Small intestine (tissue), 7 donors: Measurements from ENCODE around the gene ZNF138. TPM values are rescaled to one million over a fixed set of nuclear protein-coding genes. Genes with fewer than 3 reads are reported as not detected.

Source experiments
- DNase-seq, 2 donors: peaks; one replicate each; pipeline versions ENCODE4 v3.0.0 to v3.0.0-alpha.2; 2013
- FAIRE-seq: peaks from 2 replicates; lab custom pipeline; 2012; peaks lifted over from hg19 to GRCh38; lab: Jason Lieb, UNC
- H3K27ac ChIP-seq, 3 donors: one replicate each; pipeline ENCODE4 v1.5.1; 2013; ENCODE audit warnings: low read length in 2 of 3, mild to moderate bottlenecking in 2 of 3, control low read depth in 1 of 3, inconsistent platforms in 1 of 3, low read depth in 1 of 3, moderate library complexity in 1 of 3
- H3K27me3 ChIP-seq, 3 donors: one replicate each; pipeline ENCODE4 v1.6.1; 2013; ENCODE audit warnings: low read length in 3 of 3, inconsistent platforms in 1 of 3; ENCODE audit not compliant: control insufficient read depth in 3 of 3, insufficient read depth in 3 of 3
- H3K36me3 ChIP-seq, 3 donors: one replicate each; pipeline ENCODE4 v1.6.1; 2013; ENCODE audit warnings: low read length in 3 of 3, inconsistent platforms in 1 of 3, low read depth in 1 of 3, mild to moderate bottlenecking in 1 of 3, moderate library complexity in 1 of 3; ENCODE audit not compliant: control insufficient read depth in 3 of 3, insufficient read depth in 2 of 3
- H3K4me1 ChIP-seq, 3 donors: one replicate each; pipeline ENCODE4 v1.6.1; 2013; ENCODE audit warnings: low read length in 2 of 3, inconsistent platforms in 1 of 3, low read depth in 1 of 3, mild to moderate bottlenecking in 1 of 3, moderate library complexity in 1 of 3; ENCODE audit not compliant: control insufficient read depth in 3 of 3, insufficient read depth in 2 of 3
- H3K4me3 ChIP-seq, 3 donors: one replicate each; pipeline ENCODE4 v1.5.1; 2013; ENCODE audit warnings: low read length in 3 of 3, control low read depth in 1 of 3, inconsistent platforms in 1 of 3, low read depth in 1 of 3, mild to moderate bottlenecking in 1 of 3, moderate library complexity in 1 of 3
- H3K9me3 ChIP-seq, 2 donors: one replicate each; pipeline ENCODE4 v1.6.1; 2013; ENCODE audit warnings: low read depth in 1 of 2, low read length in 1 of 2; ENCODE audit not compliant: control insufficient read depth in 2 of 2, insufficient read depth in 1 of 2
- WGBS, 3 donors: extraction: QIAGEN DNeasy Blood & Tissue Kit; methylation state at CpG; one replicate each; pipeline ENCODE4 v1.1.7; 2013; 5-methylcytosine and 5-hydroxymethylcytosine counted together
- polyA plus RNA-seq, 4 donors: library from polyadenylated mRNA; stranded (reverse) in 3 of 4; unstranded in 1 of 4; fragments of 200-250 nt in 3 of 4; fragments of 120-200 nt in 1 of 4; gene quantifications; one replicate each; pipeline versions ENCODE4 v1.2.1 to v1.2.3, GENCODE V29; 2013
- donor health status: healthy with polysubstance abuse.
- donor health status: control.
- donor health status: control.
- donor health status: Bipolar disorder and iron deficiency.
- donor health status: healthy.

ZNF138 gene
- polyA plus RNA-seq, 4 donors = 3.2 to 10.6 (median 3.9) TPM

- Histone ChIP-seq H3K27me3 (no peaks in the 10 kb centered on the region), H3K4me1 (no peaks in the 10 kb centered on the region), H3K4me3 (no peak overlapping the region), H3K36me3 (no peaks in the 10 kb centered on the region), H3K9me3 (peaks cover 0 to 23% of the 10 kb centered on the region in 2 donors), H3K27ac (no peak overlapping the region)
- DNase-seq (no peak), FAIRE-seq (no peak)
- WGBS, 3 donors = 90 to 97% (median 92%) methylated on average over 10 to 11 of the region's 11 CpGs
Observed at GRCh38 chr7:64868499-64868898, 74.3 kb downstream of the ZNF138 start.

- no peak for DNase-seq
- no peak for FAIRE-seq
Observed at GRCh38 chr7:64869121-64869725, 75.0 kb downstream of the ZNF138 start.

GRCh38 chr7:64869912-64870562 is 75.8 kb downstream of the ZNF138 start:
- no peaks in the 10 kb centered on the region for H3K4me1 ChIP-seq
- DNase-seq (no peak), FAIRE-seq (no peak)

More at GRCh38 chr7:64869121-64869725, 75.0 kb downstream of the ZNF138 start:
- Histone ChIP-seq H3K27me3 (no peaks in the 10 kb centered on the region), H3K9me3 (peaks cover 0 to 22% of the 10 kb centered on the region in 2 donors), H3K36me3 (no peaks in the 10 kb centered on the region), H3K27ac (no peak overlapping the region), H3K4me3 (no peak overlapping the region), H3K4me1 (no peaks in the 10 kb centered on the region)
- 68 to 70% (median 69%) methylated on average over 8 of the region's 8 CpGs for WGBS, 3 donors

GRCh38 chr7:64870656-64871055 is 76.4 kb downstream of the ZNF138 start:
- DNase-seq (no peak), FAIRE-seq (no peak)
- Histone ChIP-seq H3K4me3 (no peak overlapping the region), H3K27ac (no peak overlapping the region), H3K36me3 (no peaks in the 10 kb centered on the region), H3K4me1 (no peaks in the 10 kb centered on the region), H3K9me3 (peaks cover 0 to 32% of the 10 kb centered on the region in 2 donors), H3K27me3 (no peaks in the 10 kb centered on the region)
- WGBS, 3 donors = 91 to 93% (median 93%) methylated on average over 13 of the region's 13 CpGs

More at GRCh38 chr7:64869912-64870562, 75.8 kb downstream of the ZNF138 start:
- 91 to 93% (median 91%) methylated on average over 32 of the region's 32 CpGs for WGBS, 3 donors
- no peaks in the 10 kb centered on the region for H3K27me3 ChIP-seq
- no peak overlapping the region for H3K27ac ChIP-seq
- H3K4me3 ChIP-seq = no peak overlapping the region
- H3K9me3 ChIP-seq = peaks cover 0 to 29% of the 10 kb centered on the region in 2 donors
- no peaks in the 10 kb centered on the region for H3K36me3 ChIP-seq

GRCh38 chr7:64871761-64872160 is 77.5 kb downstream of the ZNF138 start:
- FAIRE-seq = no peak
- no peak for DNase-seq

GRCh38 chr7:64872351-64873154 is 78.3 kb downstream of the ZNF138 start:
- H3K27me3 ChIP-seq = no peaks in the 10 kb centered on the region
- DNase-seq (no peak), FAIRE-seq (no peak)
- 92 to 93% (median 93%) methylated on average over 36 of the region's 36 CpGs for WGBS, 3 donors
- no peaks in the 10 kb centered on the region for H3K36me3 ChIP-seq
- H3K27ac ChIP-seq = no peak overlapping the region
- no peak overlapping the region for H3K4me3 ChIP-seq
- H3K4me1 ChIP-seq = no peaks in the 10 kb centered on the region
- peaks cover 0 to 32% of the 10 kb centered on the region in 2 donors for H3K9me3 ChIP-seq

More at GRCh38 chr7:64871761-64872160, 77.5 kb downstream of the ZNF138 start:
- H3K9me3 ChIP-seq = peaks cover 0 to 32% of the 10 kb centered on the region in 2 donors
- H3K27me3 ChIP-seq = no peaks in the 10 kb centered on the region
- 61 to 77% (median 67%) methylated on average over 8 of the region's 8 CpGs for WGBS, 3 donors
- no peaks in the 10 kb centered on the region for H3K4me1 ChIP-seq
- H3K27ac ChIP-seq = no peak overlapping the region
- H3K4me3 ChIP-seq = no peak overlapping the region
- H3K36me3 ChIP-seq = no peaks in the 10 kb centered on the region

GRCh38 chr7:64873155-64873500 is 78.9 kb downstream of the ZNF138 start:
- Histone ChIP-seq H3K36me3 (no peaks in the 10 kb centered on the region), H3K4me1 (no peaks in the 10 kb centered on the region), H3K27ac (no peak overlapping the region), H3K9me3 (peaks cover 0 to 34% of the 10 kb centered on the region in 2 donors), H3K4me3 (no peak overlapping the region), H3K27me3 (no peaks in the 10 kb centered on the region)
- FAIRE-seq (no peak), DNase-seq (no peak)
- WGBS, 3 donors = 90 to 94% (median 93%) methylated on average over 10 of the region's 10 CpGs

- FAIRE-seq (no peak), DNase-seq (no peak)
- Histone ChIP-seq H3K27me3 (no peaks in the 10 kb centered on the region), H3K4me1 (no peaks in the 10 kb centered on the region), H3K4me3 (no peak overlapping the region), H3K36me3 (no peaks in the 10 kb centered on the region), H3K9me3 (peaks cover 0 to 37% of the 10 kb centered on the region in 2 donors), H3K27ac (no peak overlapping the region)
- WGBS, 3 donors = 60 to 64% (median 61%) methylated on average over 5 of the region's 5 CpGs
Observed at GRCh38 chr7:64873517-64873916, 79.3 kb downstream of the ZNF138 start.
